Measurements from ENCODE around the gene TBC1D30. TPM values are rescaled to one million over a fixed set of nuclear protein-coding genes. Genes with fewer than 3 reads are reported as not detected.
A peak's percentile ranks its signal among the peaks of the same experiment; 100 is the strongest.

TBC1D30 gene
- total and polyA plus RNA-seq, 3 experiments from 2014 or later, result 1.7 TPM; not detected in 1

DNA sequence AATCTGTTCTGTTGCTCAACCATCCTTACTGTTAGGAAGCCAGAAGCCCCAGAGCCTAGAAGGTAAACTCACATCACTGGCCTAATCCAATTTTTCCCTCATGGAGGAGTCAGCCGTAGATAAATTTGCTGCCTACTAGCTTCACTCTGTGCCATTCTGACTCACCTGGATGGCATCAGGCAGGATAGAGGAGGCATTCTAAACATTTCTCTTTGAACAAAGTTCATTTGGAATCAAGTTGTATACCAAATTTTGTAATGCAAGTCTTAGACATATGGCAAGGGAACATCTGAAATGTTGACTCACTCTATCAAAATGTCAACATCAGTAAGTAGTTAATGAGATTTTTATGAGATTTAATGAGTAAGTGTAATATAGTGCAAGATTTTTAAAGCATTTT is 13.6 kb upstream of the TBC1D30 start:
- H3K9me3 Mint-ChIP-seq, result no peaks in the 10 kb centered on the region
- H3K36me3 ChIP-seq (ENCODE audit: insufficient read depth, low read length), result no peaks in the 10 kb centered on the region
- no peaks in the 10 kb centered on the region for H3K4me1 ChIP-seq (ENCODE audit: insufficient read depth, low read length)
- peaks cover 5% of the 10 kb centered on the region for H3K27me3 ChIP-seq (ENCODE audit: insufficient read depth, low read length, poor library complexity, severe bottlenecking)
- H3K36me3 Mint-ChIP-seq, result peaks cover 0 to 4% (median 1%) of the 10 kb centered on the region in 3 donors
- no peak overlapping the region for H3K27ac Mint-ChIP-seq
- H3K4me1 Mint-ChIP-seq, result peaks cover 0 to 4% (median 0%) of the 10 kb centered on the region in 3 donors
- H3K27ac ChIP-seq (ENCODE audit: low read depth, low read length), result no peak overlapping the region
- ChIA-PET CTCF (no interaction called here), POLR2A (no interaction called here)
- no peak overlapping the region for H3K4me3 ChIP-seq (ENCODE audit: low read length)
- no peak overlapping the region for H3K4me3 Mint-ChIP-seq
- H3K27me3 Mint-ChIP-seq, result peaks cover 17 to 62% of the 10 kb centered on the region in 2 donors
- no peak for DNase-seq
- H3K9me3 ChIP-seq (ENCODE audit: low read length), result no peaks in the 10 kb centered on the region

DNA sequence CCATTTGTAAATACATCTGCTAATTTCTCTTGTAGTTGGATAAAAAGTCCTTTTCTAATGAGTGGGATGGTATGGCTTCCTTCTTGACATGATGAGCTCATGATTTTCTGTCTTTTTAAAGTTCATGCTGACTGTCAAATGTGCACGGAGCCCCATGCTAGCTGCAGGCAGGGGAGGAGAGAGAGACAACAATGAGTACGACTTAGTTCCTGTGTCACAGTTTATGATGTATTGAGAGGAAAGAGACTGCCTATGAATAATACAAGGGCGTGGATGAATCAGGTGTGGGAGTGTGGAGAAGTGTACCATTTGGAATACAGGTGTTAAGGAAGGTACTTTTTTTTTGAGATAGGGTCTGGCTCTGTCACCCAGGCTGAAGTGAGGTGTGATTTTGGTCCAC is 10.7 kb upstream of the TBC1D30 start:
- Mint-ChIP-seq H3K9me3 (no peaks in the 10 kb centered on the region), H3K4me3 (no peak overlapping the region), H3K4me1 (no peaks in the 10 kb centered on the region), H3K36me3 (peaks cover 0 to 3% (median 0%) of the 10 kb centered on the region in 3 donors), H3K27me3 (peaks cover 16 to 51% of the 10 kb centered on the region in 2 donors), H3K27ac (no peak overlapping the region)
- ChIA-PET CTCF (interaction anchor here (1.0 kb wide), 1 partner anchor 23 kb away, joined by 3 read pairs; no protein-coding TSS in a partner anchor), POLR2A (no interaction called here)
- Histone ChIP-seq H3K27ac (ENCODE audit: low read depth, low read length) (no peak overlapping the region), H3K4me3 (ENCODE audit: low read length) (no peak overlapping the region), H3K27me3 (ENCODE audit: insufficient read depth, low read length, poor library complexity, severe bottlenecking) (no peaks in the 10 kb centered on the region), H3K4me1 (ENCODE audit: insufficient read depth, low read length) (no peaks in the 10 kb centered on the region), H3K9me3 (ENCODE audit: low read length) (no peaks in the 10 kb centered on the region), H3K36me3 (ENCODE audit: insufficient read depth, low read length) (no peaks in the 10 kb centered on the region)
- no peak for DNase-seq

DNA sequence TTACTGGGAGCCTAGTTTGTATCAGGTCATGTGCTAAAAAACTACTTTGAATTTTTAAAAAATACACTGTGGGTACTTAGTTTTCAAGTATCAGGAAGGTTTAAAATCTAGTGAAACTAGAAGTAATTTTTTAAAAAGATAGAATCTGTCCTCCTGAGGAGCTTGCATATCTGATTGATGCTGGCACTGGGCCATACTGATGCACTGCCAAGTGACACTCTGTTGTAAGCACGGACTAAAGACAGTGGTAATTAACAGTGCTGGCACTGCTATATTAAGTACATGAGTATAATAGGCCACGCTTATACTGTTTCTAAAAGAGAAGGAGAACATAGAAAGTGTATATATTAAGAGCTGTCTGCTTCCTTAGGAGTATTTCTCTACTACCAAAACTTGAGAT is 10.0 kb upstream of the TBC1D30 start:
- no peak overlapping the region for H3K27ac ChIP-seq (ENCODE audit: low read depth, low read length)
- Mint-ChIP-seq H3K36me3 (peaks cover 0 to 3% (median 0%) of the 10 kb centered on the region in 3 donors), H3K27me3 (peaks cover 18 to 47% of the 10 kb centered on the region in 2 donors), H3K9me3 (no peaks in the 10 kb centered on the region), H3K27ac (no peak overlapping the region), H3K4me3 (no peak overlapping the region), H3K4me1 (no peaks in the 10 kb centered on the region)
- no peak overlapping the region for H3K4me3 ChIP-seq (ENCODE audit: low read length)
- H3K4me1 ChIP-seq (ENCODE audit: insufficient read depth, low read length), result no peaks in the 10 kb centered on the region
- H3K27me3 ChIP-seq (ENCODE audit: insufficient read depth, low read length, poor library complexity, severe bottlenecking), result no peaks in the 10 kb centered on the region
- CTCF ChIA-PET, result no interaction called here
- no peaks in the 10 kb centered on the region for H3K36me3 ChIP-seq (ENCODE audit: insufficient read depth, low read length)
- H3K9me3 ChIP-seq (ENCODE audit: low read length), result no peaks in the 10 kb centered on the region
- no peak for DNase-seq
- POLR2A ChIA-PET, result no interaction called here

DNA sequence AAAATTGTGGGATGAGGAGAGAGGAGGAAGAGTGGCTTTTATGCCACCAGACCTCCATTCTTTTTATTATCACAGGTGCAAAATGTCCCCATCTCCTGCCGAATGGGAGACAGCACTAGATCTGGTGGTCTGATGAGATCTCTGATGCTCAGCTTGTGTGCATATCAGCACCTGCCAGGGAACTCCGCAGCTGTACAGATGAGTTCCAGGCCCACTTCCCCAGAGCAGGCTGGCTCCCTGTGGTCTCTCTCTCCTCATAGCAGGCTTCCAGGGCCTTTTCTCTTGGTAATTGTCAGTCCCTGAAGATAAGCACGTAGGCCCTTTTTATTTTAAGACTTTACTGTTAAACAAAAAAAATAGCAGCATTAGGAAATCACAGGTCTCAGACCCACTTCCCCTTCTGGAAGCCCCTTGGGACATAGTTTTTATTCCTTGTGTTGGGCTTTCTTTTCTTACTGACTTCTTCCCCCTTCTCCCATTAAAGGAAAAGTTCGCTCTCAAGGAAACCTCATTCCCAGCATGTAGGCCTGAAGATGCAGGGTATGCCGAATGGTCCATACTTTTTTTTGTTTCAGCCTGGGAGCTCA is 4.5 kb upstream of the TBC1D30 start:
- Histone ChIP-seq H3K27me3 (ENCODE audit: insufficient read depth, low read length, poor library complexity, severe bottlenecking) (peaks cover 5% of the 10 kb centered on the region), H3K4me1 (ENCODE audit: insufficient read depth, low read length) (no peaks in the 10 kb centered on the region), H3K27ac (ENCODE audit: low read depth, low read length) (no peak overlapping the region), H3K4me3 (ENCODE audit: low read length) (no peak overlapping the region), H3K9me3 (ENCODE audit: low read length) (no peaks in the 10 kb centered on the region), H3K36me3 (ENCODE audit: insufficient read depth, low read length) (no peaks in the 10 kb centered on the region)
- Mint-ChIP-seq H3K27ac (no peak overlapping the region), H3K27me3 (peaks cover 15 to 49% of the 10 kb centered on the region in 2 donors), H3K4me3 (no peak overlapping the region), H3K4me1 (peaks cover 4 to 9% (median 6%) of the 10 kb centered on the region in 3 donors), H3K36me3 (peaks cover 0 to 2% (median 0%) of the 10 kb centered on the region in 3 donors), H3K9me3 (peaks cover 0 to 3% (median 2%) of the 10 kb centered on the region in 5 donors)
- ChIA-PET CTCF (interaction anchor here (0.7 kb wide), 1 partner anchor 12 kb away, joined by 3 read pairs; no protein-coding TSS in a partner anchor), POLR2A (no interaction called here)
- DNase-seq, result no peak

DNA sequence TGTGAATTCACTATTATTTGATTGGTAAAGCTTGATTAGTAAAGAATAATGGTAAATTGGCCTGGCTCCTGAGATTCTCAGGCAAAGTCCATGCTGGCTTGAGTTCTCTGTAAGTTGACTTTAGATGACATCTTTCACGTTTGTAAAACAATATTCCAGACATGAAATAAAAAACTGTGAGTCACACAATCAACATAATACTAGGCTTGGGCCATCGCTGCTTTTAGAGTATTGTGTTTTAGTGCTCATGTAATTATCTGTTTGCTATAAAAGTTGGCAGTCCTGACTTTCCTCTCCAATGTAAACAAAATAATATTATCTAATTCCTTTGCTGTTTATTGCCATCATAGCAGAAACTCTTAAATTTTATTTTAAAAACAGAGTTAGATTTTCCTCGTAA is 3.9 kb upstream of the TBC1D30 start:
- ChIA-PET CTCF (interaction anchor here (1.3 to 1.6 kb wide), 2 partner anchors 19 to 23 kb away, joined by 3 to 4 read pairs; no protein-coding TSS in a partner anchor), POLR2A (no interaction called here)

DNA sequence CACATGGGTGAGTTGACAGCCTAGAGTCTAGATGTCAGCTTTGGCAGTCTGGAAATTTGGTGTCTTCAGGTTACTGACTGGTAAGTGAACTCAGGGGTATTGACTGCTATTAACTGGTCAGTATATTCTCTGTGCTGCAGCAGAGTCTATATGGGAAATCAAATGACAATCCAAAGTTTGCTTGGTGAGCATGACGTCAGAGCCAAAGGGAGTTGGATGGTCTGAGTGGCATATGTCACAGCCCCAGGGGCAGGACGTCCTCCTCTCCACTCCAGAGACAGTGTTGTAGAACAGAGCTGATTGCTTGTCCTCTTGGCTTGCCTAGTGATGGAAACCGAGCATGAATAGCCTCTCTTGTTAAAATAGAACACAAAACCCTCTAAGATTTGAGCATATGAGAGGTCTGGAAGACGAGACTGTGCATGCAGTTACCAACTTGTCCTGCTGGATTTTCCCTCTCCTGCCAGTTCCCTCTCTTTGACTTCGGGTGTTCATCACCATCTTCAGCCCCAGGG is 3.3 kb upstream of the TBC1D30 start:
- Histone ChIP-seq H3K27ac (ENCODE audit: low read depth, low read length) (no peak overlapping the region), H3K4me3 (ENCODE audit: low read length) (no peak overlapping the region), H3K4me1 (ENCODE audit: insufficient read depth, low read length) (peaks cover 11% of the 10 kb centered on the region), H3K36me3 (ENCODE audit: insufficient read depth, low read length) (no peaks in the 10 kb centered on the region), H3K27me3 (ENCODE audit: insufficient read depth, low read length, poor library complexity, severe bottlenecking) (peaks cover 17% of the 10 kb centered on the region), H3K9me3 (ENCODE audit: low read length) (no peaks in the 10 kb centered on the region)
- no peak for DNase-seq
- peak overlapping the region in 1 of 7 donors; percentile 61 for H3K4me3 Mint-ChIP-seq
- H3K27ac Mint-ChIP-seq, result no peak overlapping the region
- peaks cover 0 to 3% (median 2%) of the 10 kb centered on the region in 5 donors for H3K9me3 Mint-ChIP-seq
- peaks cover 23 to 59% of the 10 kb centered on the region in 2 donors for H3K27me3 Mint-ChIP-seq
- ChIA-PET POLR2A (no interaction called here), CTCF (interaction anchor here (1.3 to 1.6 kb wide), 2 partner anchors 20 to 24 kb away, joined by 3 to 4 read pairs; no protein-coding TSS in a partner anchor)
- H3K4me1 Mint-ChIP-seq, result peaks cover 11 to 20% (median 15%) of the 10 kb centered on the region in 3 donors
- peaks cover 0 to 2% (median 0%) of the 10 kb centered on the region in 3 donors for H3K36me3 Mint-ChIP-seq

More for the DNA sequence above, 3.9 kb upstream of the TBC1D30 start:
- Mint-ChIP-seq H3K4me3 (no peak overlapping the region), H3K4me1 (peaks cover 7 to 15% (median 10%) of the 10 kb centered on the region in 3 donors), H3K36me3 (peaks cover 0 to 2% (median 0%) of the 10 kb centered on the region in 3 donors), H3K27me3 (peaks cover 19 to 54% of the 10 kb centered on the region in 2 donors), H3K27ac (no peak overlapping the region), H3K9me3 (peaks cover 0 to 3% (median 2%) of the 10 kb centered on the region in 5 donors)
- no peaks in the 10 kb centered on the region for H3K36me3 ChIP-seq (ENCODE audit: insufficient read depth, low read length)
- no peak for DNase-seq
- H3K4me1 ChIP-seq (ENCODE audit: insufficient read depth, low read length), result peaks cover 5% of the 10 kb centered on the region
- peaks cover 12% of the 10 kb centered on the region for H3K27me3 ChIP-seq (ENCODE audit: insufficient read depth, low read length, poor library complexity, severe bottlenecking)
- H3K4me3 ChIP-seq (ENCODE audit: low read length), result no peak overlapping the region
- no peak overlapping the region for H3K27ac ChIP-seq (ENCODE audit: low read depth, low read length)
- H3K9me3 ChIP-seq (ENCODE audit: low read length), result no peaks in the 10 kb centered on the region

DNA sequence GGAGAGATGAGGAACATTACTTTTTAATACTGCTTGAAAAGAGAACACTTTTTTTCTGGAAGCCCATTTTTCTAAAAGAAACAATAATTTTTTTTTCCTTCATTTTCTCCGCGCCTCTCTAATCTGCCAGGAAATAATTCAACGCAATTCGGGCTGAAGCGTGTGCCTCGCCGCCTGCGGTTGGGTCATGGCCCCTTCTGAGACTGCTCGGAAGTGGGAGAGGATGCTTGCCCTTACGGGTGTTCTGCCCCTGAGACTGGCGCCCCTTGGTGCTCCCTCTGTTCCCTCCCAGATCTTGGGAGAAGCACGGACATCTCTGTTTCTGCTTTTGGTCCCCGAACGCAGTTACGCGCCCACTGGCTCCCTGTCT is 332 bp upstream of the TBC1D30 start:
- POLR2A ChIA-PET, result no interaction called here
- no peak overlapping the region for H3K27ac Mint-ChIP-seq
- H3K4me3 ChIP-seq (ENCODE audit: low read length), result peak overlapping the region; percentile 32

More for the DNA sequence above, 332 bp upstream of the TBC1D30 start:
- H3K36me3 ChIP-seq (ENCODE audit: insufficient read depth, low read length), result no peaks in the 10 kb centered on the region
- peaks cover 36% of the 10 kb centered on the region for H3K27me3 ChIP-seq (ENCODE audit: insufficient read depth, low read length, poor library complexity, severe bottlenecking)
- no peak for DNase-seq
- Mint-ChIP-seq H3K9me3 (peaks cover 0 to 3% (median 2%) of the 10 kb centered on the region in 5 donors), H3K36me3 (no peaks in the 10 kb centered on the region), H3K4me3 (peak overlapping the region; percentile 60 to 76 (median 71)), H3K4me1 (peaks cover 17 to 25% (median 20%) of the 10 kb centered on the region in 3 donors), H3K27me3 (peaks cover 46 to 74% of the 10 kb centered on the region in 2 donors)
- peaks cover 15% of the 10 kb centered on the region for H3K4me1 ChIP-seq (ENCODE audit: insufficient read depth, low read length)
- CTCF ChIA-PET, result interaction anchor here (2.2 kb wide), 1 partner anchor 28 kb away, joined by 6 read pairs; no protein-coding TSS in a partner anchor
- H3K9me3 ChIP-seq (ENCODE audit: low read length), result no peaks in the 10 kb centered on the region
- H3K27ac ChIP-seq (ENCODE audit: low read depth, low read length), result no peak overlapping the region
